SJCRH30 (cell line): Measurements from ENCODE around the gene SMTN. TPM values are rescaled to one million over a fixed set of nuclear protein-coding genes. Genes with fewer than 3 reads are reported as not detected.
A peak's percentile ranks its signal among the peaks of the same experiment; 100 is the strongest.
"Not testable (repeated sequence)": the region's sequence is repeated elsewhere in the genome, so short reads cannot be mapped to it uniquely, and the experiment has no call there.

Experiments
- DNase-seq, 2 experiments: peaks; one replicate each; pipeline ENCODE4 v3.0.0-alpha.2; 2015 to 2020
- H3K27ac ChIP-seq: fragments of 250-450 bp; sonication (Bioruptor Pico); 2 replicates; pipeline ENCODE4 v1.5.1; 2020; ENCODE audit warnings: mild to moderate bottlenecking, moderate library complexity
- H3K27me3 ChIP-seq: fragments of 250-450 bp; sonication (Bioruptor Pico); 2 replicates; pipeline ENCODE4 v1.5.1; 2020; ENCODE audit warnings: mild to moderate bottlenecking, moderate library complexity
- H3K36me3 ChIP-seq: fragments of 250-450 bp; sonication (Bioruptor Pico); 2 replicates; pipeline ENCODE4 v1.5.1; 2020; ENCODE audit warnings: mild to moderate bottlenecking, moderate library complexity
- H3K4me1 ChIP-seq: fragments of 250-450 bp; sonication (Bioruptor Pico); 2 replicates; pipeline ENCODE4 v1.5.1; 2020; ENCODE audit warnings: mild to moderate bottlenecking, moderate library complexity
- H3K4me3 ChIP-seq: fragments of 250-450 bp; sonication (Bioruptor Pico); 2 replicates; pipeline ENCODE4 v1.5.1; 2020; ENCODE audit warnings: mild to moderate bottlenecking, moderate library complexity
- H3K9me3 ChIP-seq: fragments of 250-450 bp; sonication (Bioruptor Pico); replicated peaks from 2 replicates; pipeline ENCODE4 v1.5.1; 2020; ENCODE audit warnings: mild to moderate bottlenecking, moderate library complexity
- total RNA-seq: library from RNA; depleted of rRNA; stranded (reverse); fragments of >200 nt; shearing (Covaris generic); gene quantifications from 2 replicates; pipeline ENCODE4 v1.2.3, GENCODE V29; 2014

Gene SMTN
- total RNA-seq, 1 experiment from 2014 or later = 34.2 TPM

DNA sequence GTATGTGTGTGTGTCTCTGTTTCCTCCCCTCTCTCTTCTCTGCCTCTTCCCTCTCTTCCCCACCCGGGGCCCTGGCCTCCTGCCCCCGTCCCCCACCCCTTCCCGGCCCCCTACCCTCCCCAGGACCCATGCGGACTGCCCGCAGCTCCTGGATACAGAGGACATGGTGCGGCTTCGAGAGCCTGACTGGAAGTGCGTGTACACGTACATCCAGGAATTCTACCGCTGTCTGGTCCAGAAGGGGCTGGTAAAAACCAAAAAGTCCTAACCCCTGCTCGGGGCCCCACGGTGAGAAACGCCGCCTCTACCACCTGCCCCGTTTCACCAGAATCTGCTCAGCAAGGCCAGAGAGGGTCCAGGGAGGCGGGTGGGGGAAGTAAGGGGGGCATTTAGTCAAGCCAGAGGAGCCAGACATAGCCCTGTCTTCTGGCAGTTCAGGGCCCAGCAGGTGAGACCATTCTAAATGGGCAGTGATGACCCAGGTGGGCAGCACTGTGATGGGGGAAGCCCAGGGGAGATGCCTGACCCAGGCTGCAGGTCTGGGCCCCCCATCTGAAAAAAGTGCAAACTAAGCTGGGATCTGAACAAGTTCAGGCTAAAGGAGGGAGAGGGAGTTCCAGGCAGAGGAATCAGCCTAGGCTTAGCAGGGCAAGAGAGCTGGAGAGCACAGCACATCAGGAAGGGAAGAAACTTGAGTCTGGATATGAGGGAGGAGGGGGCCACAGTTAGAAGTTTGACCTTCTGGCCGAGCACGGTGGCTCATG, 19.8 kb downstream of the SMTN start:
- Histone ChIP-seq H3K4me3 (no peak overlapping the region), H3K27ac (no peak overlapping the region), H3K36me3 (peaks cover 16% of the 10 kb centered on the region), H3K9me3 (no peaks in the 10 kb centered on the region), H3K4me1 (no peaks in the 10 kb centered on the region), H3K27me3 (no peaks in the 10 kb centered on the region)
- DNase-seq = no peak

DNA sequence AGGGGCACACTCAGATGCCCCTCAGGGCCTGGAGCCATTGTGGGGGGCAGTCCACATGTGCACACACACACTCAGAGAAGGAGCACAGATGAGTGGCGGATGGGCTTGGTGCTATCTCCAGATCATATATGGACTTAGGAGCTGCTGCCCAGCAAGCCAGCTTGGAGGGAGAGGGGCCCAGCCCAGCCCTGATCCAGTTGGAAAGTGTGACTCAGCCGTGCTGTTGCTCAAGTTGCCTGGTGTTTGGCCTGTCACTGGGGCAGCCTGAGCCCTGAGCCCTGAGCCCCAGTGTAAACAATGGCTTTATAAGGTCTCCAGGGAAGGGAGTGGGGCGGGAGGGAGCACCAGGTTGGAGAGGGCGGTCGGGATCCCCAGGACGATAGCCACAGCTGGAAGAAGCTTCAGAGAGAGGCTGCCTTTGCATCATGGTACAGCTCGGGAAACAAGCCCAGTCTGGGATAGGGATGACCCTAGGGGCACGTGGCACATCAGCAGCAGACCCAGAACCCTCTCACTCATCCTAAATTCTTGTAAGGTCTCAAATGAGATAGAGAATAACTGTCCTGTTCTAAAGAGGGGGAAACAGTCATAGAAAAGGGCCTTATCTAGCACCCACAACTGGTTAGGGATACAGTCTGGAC, 21.4 kb downstream of the SMTN start:
- H3K4me1 ChIP-seq = no peaks in the 10 kb centered on the region
- no peaks in the 10 kb centered on the region for H3K9me3 ChIP-seq
- peaks cover 10% of the 10 kb centered on the region for H3K36me3 ChIP-seq
- DNase-seq = no peak
- no peak overlapping the region for H3K27ac ChIP-seq
- no peaks in the 10 kb centered on the region for H3K27me3 ChIP-seq
- H3K4me3 ChIP-seq = no peak overlapping the region

DNA sequence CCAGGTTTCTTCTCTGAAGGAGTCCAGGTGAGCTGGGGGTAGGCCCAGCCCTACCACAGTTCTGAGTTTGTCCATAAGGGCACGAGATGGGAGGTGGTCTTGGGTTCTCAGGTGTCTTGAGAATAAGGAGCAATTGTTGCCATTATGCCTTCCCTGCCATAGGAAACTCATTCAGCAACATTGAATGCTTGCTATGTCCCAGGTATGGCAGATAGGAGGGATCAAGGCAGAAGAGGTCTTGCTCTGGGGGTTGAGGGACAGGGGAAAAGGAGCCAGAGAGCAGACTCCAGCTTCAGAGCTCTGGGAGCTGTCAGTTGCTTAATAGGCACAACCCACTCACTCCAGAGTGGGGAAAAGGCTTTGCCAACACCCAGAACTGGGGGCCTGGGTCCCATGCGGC, 22.0 kb downstream of the SMTN start:
- H3K4me3 ChIP-seq = no peak overlapping the region
- no peaks in the 10 kb centered on the region for H3K27me3 ChIP-seq
- no peaks in the 10 kb centered on the region for H3K9me3 ChIP-seq
- H3K4me1 ChIP-seq = no peaks in the 10 kb centered on the region
- DNase-seq = no peak
- peaks cover 4% of the 10 kb centered on the region for H3K36me3 ChIP-seq
- H3K27ac ChIP-seq = no peak overlapping the region

GRCh38 chr22:31103899-31104694, 23.0 kb downstream of the SMTN start:
- Histone ChIP-seq H3K36me3 (peaks cover 3% of the 10 kb centered on the region; the same call in 1 of the 2 replicates), H3K4me1 (no peaks in the 10 kb centered on the region), H3K27ac (no peak overlapping the region), H3K4me3 (no peak overlapping the region), H3K27me3 (no peaks in the 10 kb centered on the region), H3K9me3 (no peaks in the 10 kb centered on the region)
- no peak for DNase-seq

GRCh38 chr22:31104869-31105268, 23.8 kb downstream of the SMTN start:
- Histone ChIP-seq H3K27me3 (no peaks in the 10 kb centered on the region), H3K9me3 (no peaks in the 10 kb centered on the region)
- DNase-seq = no peak

DNA sequence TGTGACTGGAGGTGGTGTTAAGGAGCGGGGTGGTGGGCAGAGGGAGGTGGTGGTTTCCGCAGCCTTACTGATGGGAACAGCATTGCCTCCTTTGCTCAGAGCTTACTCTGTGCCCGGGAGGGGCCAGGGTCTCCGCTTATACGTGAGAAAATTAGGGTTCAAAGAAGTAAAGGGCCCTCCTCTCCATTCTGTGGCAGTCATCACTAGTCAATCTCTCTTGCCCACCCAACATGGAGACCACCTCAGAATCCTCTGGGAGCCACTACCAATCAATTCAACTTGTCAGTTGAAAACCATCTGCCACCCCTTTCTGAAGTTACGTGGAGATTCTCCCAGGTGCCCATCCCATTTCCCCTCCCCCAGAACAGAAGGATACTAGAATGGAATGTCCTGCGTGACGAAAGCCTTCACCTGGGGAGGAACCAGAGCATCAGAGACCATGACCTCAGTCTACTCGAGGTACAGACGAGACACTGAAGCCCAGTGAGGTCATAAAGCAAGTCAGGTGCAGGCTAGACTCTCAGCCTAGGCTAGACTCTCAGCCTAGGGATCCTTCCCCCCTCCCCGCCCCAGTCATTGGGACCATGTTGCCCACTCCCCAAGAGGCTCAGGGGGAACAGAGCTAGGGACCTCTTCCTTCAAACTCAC, 24.3 kb downstream of the SMTN start:
- Histone ChIP-seq H3K36me3 (0 out of 2 replicates have a peak, but pooled peaks cover 3% of the 10 kb centered on the region), H3K27ac (no peak overlapping the region), H3K4me3 (no peak overlapping the region), H3K27me3 (no peaks in the 10 kb centered on the region), H3K9me3 (no peaks in the 10 kb centered on the region), H3K4me1 (no peaks in the 10 kb centered on the region)
- DNase-seq = no peak

More at GRCh38 chr22:31104869-31105268, 23.8 kb downstream of the SMTN start:
- no peak overlapping the region for H3K4me3 ChIP-seq
- no peak overlapping the region for H3K27ac ChIP-seq
- no peaks in the 10 kb centered on the region for H3K4me1 ChIP-seq
- H3K36me3 ChIP-seq = 0 out of 2 replicates have a peak, but pooled peaks cover 3% of the 10 kb centered on the region

GRCh38 chr22:31106001-31106571, 25.0 kb downstream of the SMTN start:
- no peaks in the 10 kb centered on the region for H3K4me1 ChIP-seq
- no peaks in the 10 kb centered on the region for H3K9me3 ChIP-seq
- no peak overlapping the region for H3K4me3 ChIP-seq
- H3K27ac ChIP-seq = no peak overlapping the region
- H3K27me3 ChIP-seq = no peaks in the 10 kb centered on the region
- 0 out of 2 replicates have a peak, but pooled peaks cover under 1% of the 10 kb centered on the region for H3K36me3 ChIP-seq
- DNase-seq = no peak

DNA sequence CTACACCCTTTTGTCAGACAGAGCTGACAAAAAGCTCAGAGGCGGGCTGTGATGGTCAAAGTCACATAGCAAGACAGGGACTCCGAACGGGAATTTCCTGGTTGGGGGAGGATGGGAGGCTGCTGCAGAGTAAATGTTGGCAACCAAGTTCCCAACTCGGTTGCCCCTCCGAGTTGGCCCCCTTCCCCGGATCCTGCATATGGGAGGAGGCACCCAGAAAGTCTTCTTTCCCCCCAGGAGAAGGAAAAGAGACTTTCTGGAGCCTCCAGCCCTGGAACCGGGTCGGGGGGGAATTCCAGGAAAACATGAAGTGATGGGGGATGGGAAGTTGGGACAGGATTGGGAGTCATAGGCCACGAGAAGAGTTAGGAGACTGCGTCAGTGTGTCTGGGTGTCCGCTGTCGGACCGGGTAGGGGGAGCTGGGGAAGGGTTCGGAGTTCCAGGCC, 25.6 kb downstream of the SMTN start:
- Histone ChIP-seq H3K27ac (no peak overlapping the region), H3K27me3 (no peaks in the 10 kb centered on the region), H3K4me3 (no peak overlapping the region), H3K36me3 (no peaks in the 10 kb centered on the region), H3K4me1 (no peaks in the 10 kb centered on the region), H3K9me3 (no peaks in the 10 kb centered on the region)
- DNase-seq = no peak

GRCh38 chr22:31107178-31107893, 26.2 kb downstream of the SMTN start, which contains the start of gene SELENOM:
Gene SELENOM (minus strand): TSS chr22:31107568. CDS start chr22:31107505, 63 bp downstream.
- peak; percentile 68 to 73 for DNase-seq
- Histone ChIP-seq H3K9me3 (no peaks in the 10 kb centered on the region), H3K4me1 (no peaks in the 10 kb centered on the region), H3K36me3 (no peaks in the 10 kb centered on the region), H3K27ac (no peak within 1 kb of the TSS), H3K27me3 (no peaks in the 10 kb centered on the region), H3K4me3 (peak within 1 kb of the TSS; percentile 25)

DNA sequence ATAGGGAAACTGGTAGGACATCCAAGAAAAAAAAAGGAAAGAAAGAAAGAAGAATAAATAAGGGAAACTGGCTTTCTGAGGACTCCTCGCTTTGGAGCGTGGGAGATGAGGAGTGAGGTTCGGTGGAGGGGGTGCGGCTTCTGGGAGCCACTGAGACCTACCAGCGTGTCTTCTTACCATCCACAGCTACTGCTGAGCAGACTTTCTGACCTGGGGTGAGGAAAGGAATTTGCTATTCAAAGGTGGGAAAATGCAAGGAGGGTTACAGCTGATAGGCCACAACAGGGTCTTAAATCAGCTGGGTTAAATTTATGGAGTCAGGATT, 26.7 kb downstream of the SMTN start:
- H3K4me3 ChIP-seq = peak overlapping the region; percentile 25
- H3K4me1 ChIP-seq = no peaks in the 10 kb centered on the region
- no peaks in the 10 kb centered on the region for H3K9me3 ChIP-seq
- no peak overlapping the region for H3K27ac ChIP-seq
- H3K27me3 ChIP-seq = no peaks in the 10 kb centered on the region
- no peak for DNase-seq
- no peaks in the 10 kb centered on the region for H3K36me3 ChIP-seq

GRCh38 chr22:31112547-31113091, 31.5 kb downstream of the SMTN start:
- not testable (repeated sequence) for H3K36me3 ChIP-seq, H3K27me3 ChIP-seq, DNase-seq, H3K4me1 ChIP-seq, H3K9me3 ChIP-seq, H3K27ac ChIP-seq, H3K4me3 ChIP-seq

DNA sequence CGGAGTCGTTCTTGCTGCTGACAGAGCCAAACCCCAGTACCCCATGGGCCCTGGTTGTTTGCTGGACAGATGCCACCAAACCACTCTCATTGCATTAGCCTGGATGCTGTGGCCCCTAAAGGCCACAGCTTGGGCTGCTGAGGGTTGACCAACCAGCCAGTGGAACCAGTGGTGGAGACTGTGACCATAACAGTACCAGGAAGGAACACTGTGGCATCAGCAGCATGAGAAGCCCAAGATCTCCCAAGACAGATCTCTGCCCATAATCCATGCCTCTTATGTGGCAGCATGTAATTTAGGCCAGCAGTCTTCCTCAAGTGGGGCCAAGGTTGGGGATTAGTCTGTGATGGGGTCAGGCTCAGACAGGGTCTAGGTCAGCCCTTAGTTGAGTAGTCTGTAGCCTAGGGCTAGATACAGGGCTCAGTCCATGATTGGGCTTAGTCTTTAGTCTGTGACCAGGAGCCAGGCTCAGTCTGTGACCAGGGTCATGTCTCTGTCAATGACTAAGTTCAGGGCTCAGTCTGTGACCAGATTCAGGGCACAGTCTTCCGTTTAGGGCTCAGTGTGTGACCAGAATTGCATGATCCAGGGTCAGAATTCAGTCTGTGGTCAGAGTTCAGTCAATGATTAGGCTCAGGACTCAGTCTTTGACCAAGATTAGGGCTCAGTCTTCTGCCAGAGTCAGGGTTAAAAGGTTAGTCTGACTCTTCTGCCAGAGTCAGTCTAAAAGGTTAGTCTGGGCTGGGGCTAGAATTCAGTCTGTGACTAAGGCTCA, 37.1 kb downstream of the SMTN start:
- no peaks in the 10 kb centered on the region for H3K27me3 ChIP-seq
- no peak overlapping the region for H3K27ac ChIP-seq
- no peaks in the 10 kb centered on the region for H3K36me3 ChIP-seq
- H3K9me3 ChIP-seq = no peaks in the 10 kb centered on the region
- no peak for DNase-seq
- H3K4me1 ChIP-seq = no peaks in the 10 kb centered on the region
- H3K4me3 ChIP-seq = no peak overlapping the region
